NOMO-1 (cell line): ENCODE data around the gene BNIP5.

Experiments
- DNase-seq, 2 experiments: peaks; one replicate each; lab custom pipeline; 2025; ENCODE audit not compliant: unreplicated experiment in 2 of 2; lab: John Stamatoyannopoulos, UW

The BNIP5 gene

GRCh38 chr6:36269834-36270705, 66.6 kb downstream of the BNIP5 start, which contains the start of gene PNPLA1:
Gene PNPLA1 (plus strand): TSS chr6:36270060. CDS start chr6:36270460, 400 bp downstream.
- no peak for DNase-seq

GRCh38 chr6:36268478-36269275, 68.0 kb downstream of the BNIP5 start:
- no peak for DNase-seq

GRCh38 chr6:36267731-36268477, 68.8 kb downstream of the BNIP5 start:
- no peak for DNase-seq

- no peak for DNase-seq
Measured at GRCh38 chr6:36266913-36267644, 69.6 kb downstream of the BNIP5 start.
